22Rv1 (cell line): ENCODE measurements around the gene IFITM2.

Experiments
- H3K27ac ChIP-seq: fragments of 450-650 bp; 2 replicates; pipeline ENCODE4 v1.5.1; 2017
- CTCF ChIP-seq: fragments of 450-650 bp; IDR thresholded peaks from 2 replicates; pipeline ENCODE4 v1.5.1; 2017; ENCODE audit warnings: mild to moderate bottlenecking
- ZFX ChIP-seq: fragments of 450-650 bp; IDR thresholded peaks from 2 replicates; pipeline ENCODE4 v1.6.1; 2017; ENCODE audit warnings: antibody characterized with exemption, borderline replicate concordance

Gene IFITM2

GRCh38 chr11:297051-297585 lies 10.5 kb upstream of the IFITM2 start:
- TF ChIP-seq ZFX (no peak), CTCF (no peak)
- no peak overlapping the region for H3K27ac ChIP-seq

GRCh38 chr11:297586-298405 lies 9.8 kb upstream of the IFITM2 start:
- no peak for TF ChIP-seq CTCF
- no peak for TF ChIP-seq ZFX
- H3K27ac ChIP-seq, result no peak overlapping the region

GRCh38 chr11:298406-299065 lies 9.1 kb upstream of the IFITM2 start:
- H3K27ac ChIP-seq, result no peak overlapping the region
- no peak for TF ChIP-seq CTCF
- no peak for TF ChIP-seq ZFX

GRCh38 chr11:299081-299891 lies 8.3 kb upstream of the IFITM2 start, which contains the start of gene IFITM5:
Gene IFITM5, minus strand, starts transcription at chr11:299526. Its CDS starts 36 bp downstream, at chr11:299490.
- TF ChIP-seq CTCF (no peak), ZFX (no peak)
- no peak within 1 kb of the TSS for H3K27ac ChIP-seq

GRCh38 chr11:299951-300735 lies 7.5 kb upstream of the IFITM2 start:
- no peak overlapping the region for H3K27ac ChIP-seq
- no peak for TF ChIP-seq ZFX
- TF ChIP-seq CTCF, result no peak

GRCh38 chr11:303363-303762 lies 4.3 kb upstream of the IFITM2 start:
- TF ChIP-seq ZFX (no peak), CTCF (no peak)
- no peak overlapping the region for H3K27ac ChIP-seq
